Suprapubic skin (tissue), 4 donors: ENCODE results near the gene COX6A1. TPM values are rescaled to one million over a fixed set of nuclear protein-coding genes. Genes with fewer than 3 reads are reported as not detected.
A peak's percentile ranks its signal among the peaks of the same experiment; 100 is the strongest.

Source experiments
- DNase-seq, 2 donors: peaks; one replicate each; pipeline ENCODE4 v3.0.0-alpha.2; 2019; ENCODE audit warnings: low spot score in 2 of 2
- H3K27ac ChIP-seq: fragments of 200-600 bp; sonication (generic); one replicate; pipeline ENCODE4 v1.5.1; 2019
- H3K27me3 ChIP-seq: fragments of 200-600 bp; sonication (generic); one replicate; pipeline ENCODE4 v1.5.1; 2019
- H3K36me3 ChIP-seq: fragments of 200-600 bp; sonication (generic); one replicate; pipeline ENCODE4 v1.5.1; 2019
- H3K4me1 ChIP-seq: fragments of 200-600 bp; sonication (generic); one replicate; pipeline ENCODE4 v1.5.1; 2019
- H3K4me3 ChIP-seq: fragments of 200-600 bp; sonication (generic); one replicate; pipeline ENCODE4 v1.5.1; 2019; ENCODE audit warnings: mild to moderate bottlenecking
- H3K9me3 ChIP-seq: fragments of 200-600 bp; sonication (generic); one replicate; pipeline ENCODE4 v1.5.1; 2019
- CTCF ChIP-seq, 2 donors: fragments of 200-600 bp in 1 of 2; fragments of 450-650 bp in 1 of 2; sonication (generic) in 1 of 2; IDR thresholded peaks; one replicate each; pipeline ENCODE4 v1.5.1; 2016 to 2019; ENCODE audit warnings: antibody characterized with exemption in 2 of 2, mild to moderate bottlenecking in 1 of 2, moderate library complexity in 1 of 2
- EP300 ChIP-seq: sonication (generic); formaldehyde crosslinking; IDR thresholded peaks from one replicate; pipeline ENCODE4 v1.6.1; 2017; ENCODE audit warnings: antibody characterized with exemption
- POLR2A ChIP-seq, 2 donors: fragments of 450-650 bp; IDR thresholded peaks; one replicate each; pipeline ENCODE4 v1.6.1; 2017; ENCODE audit warnings: antibody characterized with exemption in 2 of 2, mild to moderate bottlenecking in 2 of 2, moderate library complexity in 2 of 2
- POLR2AphosphoS5 ChIP-seq, 3 donors: sonication (generic); formaldehyde crosslinking; IDR thresholded peaks; one replicate each; pipeline ENCODE4 v1.6.1; 2017; ENCODE audit warnings: antibody characterized with exemption in 3 of 3
- WGBS: methylation state at CpG from one replicate; pipeline ENCODE4 v1.1.5; 2018; 5-methylcytosine and 5-hydroxymethylcytosine counted together
- total RNA-seq, 4 donors: library from RNA; depleted of rRNA; stranded (reverse); fragments of >200 nt; gene quantifications; one replicate each; pipeline ENCODE4 v1.1.0, GENCODE V29; 2016

Gene COX6A1
- 1,000 to 10,000 TPM in 1 of 4 donors, 100 to 1,000 TPM in 3; 569 to 1,135 (median 836) TPM for total RNA-seq

GRCh38 chr12:120437735-120438494 lies at the start of gene COX6A1:
COX6A1 (plus strand) TSS chr12:120438113; CDS start chr12:120438127, 14 bp downstream.
- Histone ChIP-seq H3K27me3 (no peaks in the 10 kb centered on the region), H3K27ac (peak within 1 kb of the TSS; percentile 82), H3K9me3 (no peaks in the 10 kb centered on the region), H3K4me3 (peak within 1 kb of the TSS; percentile 82), H3K36me3 (peaks cover 24% of the 10 kb centered on the region), H3K4me1 (peaks cover 21% of the 10 kb centered on the region)
- 0% methylated on average over 29 of the region's 59 CpGs for WGBS
- TF ChIP-seq POLR2A (IDR thresholded peaks at IDR 0.05) (peak in 1 of 2 donors; percentile 69), POLR2AphosphoS5 (IDR thresholded peaks at IDR 0.05) (peak in 1 of 3 donors; percentile 41), EP300 (no peak)
- DNase-seq, result peak; percentile 97 to 98

DNA sequence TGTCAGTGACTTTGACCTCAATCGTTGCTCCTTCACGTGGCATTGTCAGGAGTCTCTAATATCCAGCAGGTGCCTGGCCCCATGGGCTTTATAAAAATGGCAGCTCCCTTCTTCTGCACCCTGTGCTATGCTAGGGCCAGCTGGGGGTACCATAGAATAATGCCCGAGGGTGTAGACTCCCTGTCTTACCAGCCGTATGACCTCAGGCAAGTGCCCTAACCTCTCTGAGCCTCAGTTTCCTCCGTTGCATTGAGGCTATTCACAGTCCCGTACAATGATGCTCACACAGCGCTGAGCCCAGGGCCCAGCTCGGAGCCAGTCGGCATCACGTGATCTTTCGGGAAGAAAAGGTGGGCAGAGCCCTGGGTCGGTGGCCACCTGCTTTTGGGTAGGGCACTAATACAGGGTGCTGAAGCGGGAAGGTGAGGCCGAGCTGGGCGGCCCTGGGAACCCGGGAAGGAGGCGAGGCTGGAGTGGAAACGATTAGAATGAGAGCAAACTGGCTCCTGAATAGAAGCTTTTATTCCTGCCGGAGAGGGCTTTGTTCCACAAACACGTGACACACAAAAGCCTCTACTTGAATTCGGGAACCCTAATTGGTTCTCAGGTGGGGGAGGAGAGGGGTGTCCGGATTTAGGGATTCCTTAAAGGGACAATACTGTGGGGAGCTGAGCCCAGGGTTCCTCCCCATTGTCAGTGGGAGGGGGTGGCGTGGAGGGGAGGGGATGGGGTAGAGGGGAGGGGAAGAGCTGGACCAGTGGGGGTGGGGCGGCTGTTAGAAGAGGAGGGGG lies 49.0 kb upstream of the COX6A1 start:
- WGBS, result 6% methylated on average over 18 of the region's 24 CpGs
- TF ChIP-seq POLR2A (IDR thresholded peaks at IDR 0.05), result no peak
- TF ChIP-seq CTCF (IDR thresholded peaks at IDR 0.05), result no peak
- TF ChIP-seq EP300, result no peak
- TF ChIP-seq POLR2AphosphoS5 (IDR thresholded peaks at IDR 0.05), result no peak
- H3K27me3 ChIP-seq, result peaks cover 17% of the 10 kb centered on the region
- H3K4me1 ChIP-seq, result peaks cover 7% of the 10 kb centered on the region
- H3K4me3 ChIP-seq, result peak overlapping the region; percentile 20
- H3K36me3 ChIP-seq, result no peaks in the 10 kb centered on the region
- H3K9me3 ChIP-seq, result no peaks in the 10 kb centered on the region
- no peak for DNase-seq
- no peak overlapping the region for H3K27ac ChIP-seq

GRCh38 chr12:120390540-120391120 lies 47.3 kb upstream of the COX6A1 start:
- H3K27me3 ChIP-seq, result peaks cover 31% of the 10 kb centered on the region
- peaks cover 7% of the 10 kb centered on the region for H3K4me1 ChIP-seq
- no peaks in the 10 kb centered on the region for H3K36me3 ChIP-seq
- H3K4me3 ChIP-seq, result no peak overlapping the region
- H3K9me3 ChIP-seq, result no peaks in the 10 kb centered on the region
- DNase-seq, result no peak
- WGBS, result 100% methylated on average over 1 of the region's 1 CpG
- TF ChIP-seq CTCF (IDR thresholded peaks at IDR 0.05) (no peak), POLR2AphosphoS5 (IDR thresholded peaks at IDR 0.05) (no peak), POLR2A (IDR thresholded peaks at IDR 0.05) (no peak), EP300 (no peak)
- no peak overlapping the region for H3K27ac ChIP-seq

- no peak for DNase-seq
- H3K36me3 ChIP-seq, result no peaks in the 10 kb centered on the region
These were observed 43.2 kb upstream of the COX6A1 start for GRCh38 chr12:120394483-120395367.

More at GRCh38 chr12:120394483-120395367, 43.2 kb upstream of the COX6A1 start:
- H3K27me3 ChIP-seq, result peaks cover 36% of the 10 kb centered on the region
- no peak for TF ChIP-seq CTCF (IDR thresholded peaks at IDR 0.05)
- H3K9me3 ChIP-seq, result no peaks in the 10 kb centered on the region
- no peak overlapping the region for H3K4me3 ChIP-seq
- H3K27ac ChIP-seq, result peak overlapping the region; percentile 36
- no peaks in the 10 kb centered on the region for H3K4me1 ChIP-seq
- 18% methylated on average over 7 of the region's 18 CpGs for WGBS
